PC-3 (cell line): ENCODE measurements around the gene MORC1.

ENCODE experiments used
- EZH2 ChIP-seq: fragments of 300-600 bp; sonication (generic); IDR thresholded peaks from one replicate; pipeline ENCODE4 v1.6.1; 2017; ENCODE audit warnings: antibody characterized with exemption, mild to moderate bottlenecking, low read length; ENCODE audit not compliant: unreplicated experiment
- EZH2phosphoT487 ChIP-seq: fragments of 300-600 bp; sonication (generic); IDR thresholded peaks from 2 replicates; pipeline ENCODE4 v1.6.1; 2018; ENCODE audit warnings: mild to moderate bottlenecking, antibody characterized with exemption, low read length, borderline replicate concordance
- TF ChIP-seq, protein P1 (sequence below): fragments of 300-600 bp; sonication (generic); conservative IDR thresholded peaks from 2 replicates; pipeline ENCODE4 v1.5.1; 2017; ENCODE audit warnings: antibody characterized with exemption, low read depth, mild to moderate bottlenecking, low read length

DNA sequence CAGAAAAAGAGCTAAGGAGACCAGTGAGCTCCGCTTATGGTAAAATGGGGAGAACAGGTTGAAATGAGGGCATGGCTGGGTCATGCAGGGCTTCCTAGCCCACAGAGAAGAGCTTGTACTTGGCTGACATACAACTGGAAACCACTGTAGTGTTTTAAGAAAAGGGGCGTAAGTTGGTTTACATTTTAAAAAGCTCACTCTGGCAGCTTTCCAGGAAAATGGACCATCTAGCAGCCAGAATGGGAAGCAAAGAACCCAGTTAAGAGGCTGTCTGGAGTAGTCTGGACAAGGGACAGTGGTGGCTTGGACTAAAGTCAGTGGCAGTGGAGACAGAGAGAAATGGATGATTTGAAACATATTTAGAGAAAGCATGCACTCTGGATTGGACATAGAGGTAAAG is 1.9 kb downstream of the MORC1 start:
- TF ChIP-seq EZH2 (no peak), EZH2phosphoT487 (no peak)
- TF ChIP-seq, protein P1, sequence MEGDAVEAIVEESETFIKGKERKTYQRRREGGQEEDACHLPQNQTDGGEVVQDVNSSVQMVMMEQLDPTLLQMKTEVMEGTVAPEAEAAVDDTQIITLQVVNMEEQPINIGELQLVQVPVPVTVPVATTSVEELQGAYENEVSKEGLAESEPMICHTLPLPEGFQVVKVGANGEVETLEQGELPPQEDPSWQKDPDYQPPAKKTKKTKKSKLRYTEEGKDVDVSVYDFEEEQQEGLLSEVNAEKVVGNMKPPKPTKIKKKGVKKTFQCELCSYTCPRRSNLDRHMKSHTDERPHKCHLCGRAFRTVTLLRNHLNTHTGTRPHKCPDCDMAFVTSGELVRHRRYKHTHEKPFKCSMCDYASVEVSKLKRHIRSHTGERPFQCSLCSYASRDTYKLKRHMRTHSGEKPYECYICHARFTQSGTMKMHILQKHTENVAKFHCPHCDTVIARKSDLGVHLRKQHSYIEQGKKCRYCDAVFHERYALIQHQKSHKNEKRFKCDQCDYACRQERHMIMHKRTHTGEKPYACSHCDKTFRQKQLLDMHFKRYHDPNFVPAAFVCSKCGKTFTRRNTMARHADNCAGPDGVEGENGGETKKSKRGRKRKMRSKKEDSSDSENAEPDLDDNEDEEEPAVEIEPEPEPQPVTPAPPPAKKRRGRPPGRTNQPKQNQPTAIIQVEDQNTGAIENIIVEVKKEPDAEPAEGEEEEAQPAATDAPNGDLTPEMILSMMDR, result no peak
